AG09309 (cell line): ENCODE results near the gene LYSMD3.

ENCODE experiments used
- DNase-seq: peaks from one replicate; pipeline ENCODE4 v3.0.0-alpha.2; 2010; ENCODE audit warnings: low read depth
- H3K4me3 ChIP-seq: 2 replicates; pipeline ENCODE4 v1.5.1; 2011; ENCODE audit warnings: mild to moderate bottlenecking, low read depth, low read length, moderate library complexity; ENCODE audit not compliant: control insufficient read depth
- CTCF ChIP-seq: IDR thresholded peaks from 2 replicates; pipeline ENCODE4 v1.5.1; 2011; ENCODE audit warnings: mild to moderate bottlenecking, low read depth, low read length, inconsistent platforms; ENCODE audit not compliant: insufficient read depth, control insufficient read depth; ENCODE audit errors: missing control alignments

LYSMD3 gene

DNA sequence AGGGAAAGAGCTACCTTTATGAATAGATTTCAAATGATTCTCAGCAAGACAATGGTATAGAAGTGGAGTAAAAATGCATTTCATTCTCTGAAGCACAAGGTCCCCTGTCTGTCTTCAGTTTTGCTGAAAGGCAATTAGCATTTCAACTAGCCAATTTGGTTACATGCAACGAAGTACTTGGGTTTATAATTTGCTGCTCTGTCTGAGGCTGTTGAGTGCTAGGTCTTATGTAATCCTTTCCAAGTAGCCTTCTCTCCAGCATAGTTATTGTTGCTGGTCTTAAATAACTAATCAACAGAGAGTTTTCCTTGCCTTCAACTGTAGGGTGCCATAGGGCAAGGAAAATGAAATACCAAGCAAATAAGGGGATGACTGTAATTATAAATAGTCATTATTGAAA, 33.7 kb upstream of the LYSMD3 start:
- TF ChIP-seq CTCF, result no peak
- no peak overlapping the region for H3K4me3 ChIP-seq
- DNase-seq, result no peak

DNA sequence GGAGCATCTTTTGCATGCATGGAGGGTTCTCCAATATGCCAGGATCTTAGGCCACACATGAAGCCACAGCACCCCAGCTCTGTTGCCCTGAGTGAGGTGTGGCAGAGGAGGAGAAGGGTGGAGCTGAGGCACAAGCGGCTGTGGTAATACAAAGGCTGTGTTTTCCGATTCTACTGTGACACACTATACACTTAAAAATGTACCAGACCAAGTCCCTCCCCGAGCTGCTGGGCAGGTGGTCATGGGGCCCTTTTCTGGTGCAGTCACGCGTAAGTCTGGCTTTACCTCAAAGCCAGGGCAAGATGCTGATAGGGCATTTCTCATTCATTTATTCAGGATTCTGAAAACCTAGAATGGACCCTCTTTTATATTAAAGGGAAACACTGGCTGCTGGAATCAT, 33.0 kb upstream of the LYSMD3 start:
- no peak for DNase-seq
- no peak for TF ChIP-seq CTCF
- H3K4me3 ChIP-seq, result no peak overlapping the region

DNA sequence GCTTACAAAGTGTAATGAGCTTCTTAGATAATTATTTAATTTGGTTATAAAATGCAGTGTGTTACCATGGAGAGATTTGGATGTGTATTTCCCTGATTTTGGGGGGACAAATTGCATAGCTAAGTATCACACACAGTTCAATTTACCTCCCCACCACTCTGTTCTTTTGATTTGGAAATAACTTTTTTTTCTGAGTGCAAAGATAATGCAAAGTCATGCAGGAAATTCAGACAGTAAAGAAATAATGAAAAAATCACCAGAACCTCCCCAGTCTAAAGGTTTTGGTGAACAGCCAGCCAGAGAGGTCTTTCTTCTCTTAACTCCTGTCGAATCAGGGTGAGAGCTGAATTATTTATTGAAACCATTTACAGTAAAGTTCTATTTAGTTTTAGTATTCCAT, 32.4 kb upstream of the LYSMD3 start:
- no peak overlapping the region for H3K4me3 ChIP-seq
- TF ChIP-seq CTCF, result no peak
- no peak for DNase-seq

GRCh38 chr5:90560771-90561170, 31.4 kb upstream of the LYSMD3 start:
- H3K4me3 ChIP-seq, result no peak overlapping the region
- TF ChIP-seq CTCF, result no peak
- no peak for DNase-seq

DNA sequence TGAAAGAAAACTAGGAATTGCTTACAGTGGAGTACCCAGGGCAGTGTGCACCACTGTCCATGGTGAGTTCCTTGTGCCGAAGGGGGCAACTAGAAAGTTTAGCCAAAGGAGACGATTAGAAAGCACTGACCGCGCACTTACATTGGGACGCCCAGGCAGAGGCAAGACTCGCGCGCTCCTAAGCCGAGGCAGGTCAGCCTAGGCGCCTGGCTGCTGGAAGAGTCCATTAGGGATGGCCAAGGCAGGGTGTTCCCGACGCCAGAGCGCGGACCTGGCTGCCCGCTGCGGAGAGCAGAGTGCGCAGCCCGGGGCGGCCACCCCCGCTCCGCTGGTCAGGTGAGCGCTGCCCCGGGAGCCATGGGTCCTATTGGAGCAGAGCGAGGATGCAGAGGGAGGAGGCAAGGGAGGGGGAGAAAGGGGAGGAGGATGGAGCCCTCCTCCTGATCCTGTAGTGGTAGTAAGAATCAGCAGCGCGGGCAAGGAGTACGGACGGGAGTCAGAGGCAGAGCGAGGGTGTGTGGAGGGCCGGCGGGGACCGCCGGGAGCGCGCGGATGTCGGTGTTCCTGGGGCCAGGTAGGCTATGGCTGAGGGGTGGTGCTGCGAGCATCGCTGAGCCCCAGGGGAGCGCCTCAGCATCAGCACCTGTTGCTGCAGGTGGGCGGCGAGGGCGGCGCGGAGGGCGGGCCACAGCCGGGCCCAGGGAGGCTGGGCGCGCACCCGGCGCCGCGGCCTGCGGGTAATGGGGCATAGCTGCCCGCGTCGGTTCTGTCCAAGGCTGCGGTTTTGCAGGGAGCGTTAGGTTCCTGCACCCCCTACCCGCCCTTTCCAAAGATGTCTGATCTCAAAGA, 29.2 kb upstream of the LYSMD3 start, which contains the start of gene ADGRV1:
Gene ADGRV1 (plus strand): TSS at position 454 of the 849 bp plus-strand sequence. CDS start 99 bp downstream, at position 553.
- no peak for DNase-seq
- no peak for TF ChIP-seq CTCF
- peak within 1 kb of the TSS; percentile 11 for H3K4me3 ChIP-seq

DNA sequence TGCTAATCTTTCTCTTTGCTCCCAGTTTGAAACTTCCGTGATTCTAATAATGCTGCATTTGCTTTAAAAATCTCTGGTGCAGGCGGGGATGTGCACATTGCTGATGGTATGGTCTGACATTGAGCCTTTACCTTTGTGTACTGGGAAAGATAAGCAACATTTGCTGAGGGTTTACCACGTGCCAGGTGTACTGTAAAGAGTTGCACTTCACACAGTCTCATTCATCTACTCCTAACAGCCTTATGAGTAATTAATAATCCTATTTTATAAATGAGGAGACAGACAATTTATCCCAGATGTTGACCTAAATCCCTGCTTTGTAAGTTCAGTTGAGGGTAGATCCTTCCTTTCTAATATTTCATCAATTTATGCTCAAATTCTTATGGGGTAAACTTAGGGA, 28.5 kb upstream of the LYSMD3 start:
- no peak for DNase-seq
- no peak for TF ChIP-seq CTCF
- H3K4me3 ChIP-seq, result no peak overlapping the region
